ENCODE data around the gene BTBD10. TPM values are rescaled to one million over a fixed set of nuclear protein-coding genes. Genes with fewer than 3 reads are reported as not detected.
A peak's percentile ranks its signal among the peaks of the same experiment; 100 is the strongest.

Gene BTBD10
- total RNA-seq, 1 experiment from 2014 or later: 94.8 TPM

DNA sequence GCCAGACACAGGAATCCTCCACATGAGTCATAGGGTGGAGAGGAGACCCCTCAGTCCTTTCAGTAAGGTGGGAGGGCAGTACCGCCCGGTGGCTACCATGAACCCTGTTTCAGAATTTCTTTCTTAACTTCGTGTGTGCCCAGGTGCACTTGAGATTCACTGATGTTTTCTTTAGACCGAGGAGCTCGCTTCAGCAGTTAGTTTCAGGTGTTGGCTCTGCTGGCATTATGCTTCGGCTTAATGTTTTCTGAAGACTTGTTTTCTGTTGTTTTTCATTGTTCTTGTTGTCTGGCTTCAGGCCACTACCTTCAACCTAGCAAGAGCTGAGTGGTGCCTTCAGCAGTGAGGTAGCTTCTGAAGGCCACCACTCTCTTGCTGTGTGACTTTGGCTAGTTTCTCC, 114.0 kb downstream of the BTBD10 start:
- DNase-seq (ENCODE audit: low read depth): no peak
- in situ Hi-C loops (cut with HindIII; ENCODE audit: low pct_unique_long_range_greater_than_20kb, low sequenced_read_pairs): no loop called here

DNA sequence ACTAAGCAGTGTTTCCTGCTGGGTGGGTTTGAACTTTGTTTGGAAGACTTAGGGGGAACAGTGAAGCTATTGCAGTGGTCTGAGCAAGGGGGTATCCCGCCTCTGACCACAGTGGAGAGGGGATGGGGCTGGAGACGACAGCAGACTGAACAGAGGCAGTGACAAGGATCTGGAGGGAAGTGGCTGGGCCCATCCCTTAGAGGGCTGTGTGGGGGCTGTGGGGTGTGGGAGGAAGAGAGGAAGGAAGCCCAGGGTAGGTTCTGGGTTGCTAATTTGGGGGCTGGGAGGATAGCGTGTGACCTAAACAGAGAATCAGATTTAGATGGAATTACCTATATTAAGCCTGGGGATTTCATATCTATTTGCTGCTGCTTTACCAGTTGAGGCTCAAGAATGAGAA, 114.7 kb downstream of the BTBD10 start:
- in situ Hi-C loops (cut with HindIII; ENCODE audit: low pct_unique_long_range_greater_than_20kb, low sequenced_read_pairs): no loop called here
- no peak for DNase-seq (ENCODE audit: low read depth)

DNA sequence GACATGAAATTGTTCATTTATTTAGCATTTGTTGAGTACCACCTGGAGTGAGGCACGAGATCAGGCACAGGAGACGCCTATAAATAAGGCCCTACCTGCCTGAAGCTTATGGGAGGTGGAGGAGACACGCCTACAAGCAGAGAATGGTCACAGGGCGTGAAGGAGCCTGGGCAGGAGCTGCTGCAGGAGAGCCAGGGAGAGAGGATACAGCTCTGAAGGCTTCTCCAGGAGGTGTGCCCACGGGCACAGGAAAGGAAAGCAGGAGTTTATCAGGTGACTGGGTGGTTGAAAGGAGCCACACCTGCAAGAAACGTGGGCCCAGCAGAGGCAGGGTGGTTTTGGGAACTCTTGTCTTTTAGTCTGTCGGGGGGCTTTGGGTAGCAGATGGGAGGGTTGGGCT, 115.1 kb downstream of the BTBD10 start:
- no peak for DNase-seq (ENCODE audit: low read depth)
- in situ Hi-C loops (cut with HindIII; ENCODE audit: low pct_unique_long_range_greater_than_20kb, low sequenced_read_pairs): no loop called here

DNA sequence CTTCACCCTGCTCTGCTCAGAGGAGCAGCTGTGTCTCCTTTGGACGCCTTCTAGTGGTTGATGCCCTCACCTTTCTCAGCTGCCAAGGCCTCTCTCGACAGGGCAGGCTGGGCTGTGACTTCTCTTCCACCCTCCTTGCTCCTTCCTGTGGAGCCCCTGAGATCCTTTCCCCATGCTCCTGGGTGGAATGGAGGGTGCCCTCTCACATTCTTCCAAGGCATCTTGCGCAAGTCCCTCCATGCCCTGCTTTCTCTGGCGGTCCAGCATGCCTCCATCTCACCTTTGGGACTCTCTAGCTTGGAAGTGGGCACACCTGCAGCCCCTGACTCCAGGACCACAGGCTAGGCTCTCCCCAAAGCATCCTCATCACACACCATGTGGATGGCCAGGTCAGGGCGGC, 116.6 kb downstream of the BTBD10 start:
- in situ Hi-C loops (cut with HindIII; ENCODE audit: low pct_unique_long_range_greater_than_20kb, low sequenced_read_pairs): no loop called here
- no peak for DNase-seq (ENCODE audit: low read depth)

DNA sequence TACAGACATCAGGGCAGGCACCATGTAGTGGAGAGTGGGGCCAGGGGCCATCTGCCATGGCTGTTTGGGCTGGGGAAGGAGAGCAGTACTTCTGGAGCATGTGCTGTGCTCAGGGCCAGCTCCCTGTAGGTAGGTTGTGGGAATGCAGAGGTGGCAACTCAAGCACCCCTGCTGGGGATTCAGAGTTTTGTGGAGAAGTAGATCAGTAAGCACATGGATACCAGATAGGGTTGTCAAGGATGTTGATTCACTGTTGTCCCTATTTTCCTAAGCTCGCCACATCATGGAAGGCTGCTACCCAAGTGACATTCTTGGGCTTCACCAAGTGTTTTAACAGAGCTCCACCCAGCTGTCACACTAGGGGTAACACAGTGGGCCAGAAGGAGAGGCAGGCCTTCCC, 118.2 kb downstream of the BTBD10 start:
- DNase-seq (ENCODE audit: low read depth): no peak
- in situ Hi-C loops (cut with HindIII; ENCODE audit: low pct_unique_long_range_greater_than_20kb, low sequenced_read_pairs): no loop called here

DNA sequence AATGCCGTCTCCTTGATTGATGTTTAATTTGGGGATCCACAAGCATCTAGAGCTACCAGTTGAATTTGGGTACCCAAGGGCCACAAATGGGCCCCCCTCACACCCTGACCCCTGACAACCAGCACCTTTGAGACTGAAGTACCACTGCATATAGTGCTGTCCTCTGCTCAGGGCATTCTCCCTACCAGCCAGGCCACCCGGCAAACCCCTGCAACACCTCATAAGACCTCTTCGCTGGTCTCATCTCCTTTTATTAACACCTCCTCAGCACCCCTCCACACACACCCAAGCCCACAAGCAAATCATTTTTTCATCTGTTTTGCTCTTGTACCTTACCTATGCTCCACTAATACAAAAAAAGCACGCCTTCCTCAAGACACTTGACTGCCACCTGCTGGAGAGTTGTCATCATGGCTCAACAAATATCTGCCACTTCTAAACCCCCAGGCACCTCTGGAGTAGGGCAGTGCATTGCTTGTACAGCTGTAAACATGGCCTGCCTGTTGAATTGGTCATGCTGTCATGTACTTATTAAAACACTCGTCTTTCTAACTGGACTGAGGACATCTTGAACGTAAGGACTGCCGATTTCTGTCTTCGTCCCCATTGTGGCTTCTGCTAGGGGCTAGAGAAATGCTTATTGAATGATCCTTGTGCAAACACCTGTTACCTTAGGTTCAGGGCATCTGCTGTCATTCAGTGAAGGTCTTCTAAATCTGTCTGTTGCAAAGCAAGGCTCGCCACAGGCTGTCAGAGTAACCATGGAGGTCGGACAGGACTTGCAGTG, 118.9 kb downstream of the BTBD10 start:
- peak; percentile 82 for DNase-seq (ENCODE audit: low read depth)
- in situ Hi-C loops (cut with HindIII; ENCODE audit: low pct_unique_long_range_greater_than_20kb, low sequenced_read_pairs): no loop called here

DNA sequence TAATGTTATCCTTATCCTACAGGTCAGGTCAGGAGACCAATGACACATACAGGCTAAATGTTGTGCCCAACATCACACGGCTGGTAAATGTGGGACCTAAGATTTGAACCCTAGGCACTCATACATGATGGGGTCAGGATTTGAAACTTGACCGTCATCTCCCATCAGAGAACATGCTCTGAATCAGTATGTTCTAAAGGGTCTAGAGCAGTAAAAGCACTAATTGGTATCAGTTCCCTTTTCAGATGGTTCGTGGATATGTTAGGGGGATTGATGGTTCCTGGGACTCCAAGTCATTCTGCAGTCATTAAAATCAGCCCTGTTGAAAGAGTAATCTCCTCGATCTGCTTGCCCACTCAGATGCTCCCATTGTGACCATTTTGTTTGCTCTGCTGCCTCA, 120.0 kb downstream of the BTBD10 start:
- in situ Hi-C loops (cut with HindIII; ENCODE audit: low pct_unique_long_range_greater_than_20kb, low sequenced_read_pairs): no loop called here
- no peak for DNase-seq (ENCODE audit: low read depth)

DNA sequence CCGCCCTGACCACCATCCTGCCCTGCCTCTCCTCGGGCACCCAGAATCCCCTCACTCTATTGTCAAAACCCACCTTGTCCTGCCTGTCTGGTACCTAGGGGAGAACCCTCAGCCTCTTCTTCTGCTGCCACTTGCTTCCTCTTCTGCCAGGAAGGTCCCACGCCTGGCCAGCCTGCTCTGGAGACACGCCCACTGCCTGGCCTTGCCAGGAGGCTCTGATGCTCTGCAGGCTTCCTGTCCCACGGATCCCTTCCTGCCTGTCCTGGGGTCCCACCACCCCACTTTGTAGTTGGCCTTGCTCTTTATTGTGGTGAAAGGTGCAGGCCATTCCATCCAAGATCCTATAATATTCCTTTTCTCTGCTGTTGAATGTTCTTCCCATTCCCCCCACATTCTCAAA, 122.0 kb downstream of the BTBD10 start:
- in situ Hi-C loops (cut with HindIII; ENCODE audit: low pct_unique_long_range_greater_than_20kb, low sequenced_read_pairs): no loop called here
- no peak for DNase-seq (ENCODE audit: low read depth)

DNA sequence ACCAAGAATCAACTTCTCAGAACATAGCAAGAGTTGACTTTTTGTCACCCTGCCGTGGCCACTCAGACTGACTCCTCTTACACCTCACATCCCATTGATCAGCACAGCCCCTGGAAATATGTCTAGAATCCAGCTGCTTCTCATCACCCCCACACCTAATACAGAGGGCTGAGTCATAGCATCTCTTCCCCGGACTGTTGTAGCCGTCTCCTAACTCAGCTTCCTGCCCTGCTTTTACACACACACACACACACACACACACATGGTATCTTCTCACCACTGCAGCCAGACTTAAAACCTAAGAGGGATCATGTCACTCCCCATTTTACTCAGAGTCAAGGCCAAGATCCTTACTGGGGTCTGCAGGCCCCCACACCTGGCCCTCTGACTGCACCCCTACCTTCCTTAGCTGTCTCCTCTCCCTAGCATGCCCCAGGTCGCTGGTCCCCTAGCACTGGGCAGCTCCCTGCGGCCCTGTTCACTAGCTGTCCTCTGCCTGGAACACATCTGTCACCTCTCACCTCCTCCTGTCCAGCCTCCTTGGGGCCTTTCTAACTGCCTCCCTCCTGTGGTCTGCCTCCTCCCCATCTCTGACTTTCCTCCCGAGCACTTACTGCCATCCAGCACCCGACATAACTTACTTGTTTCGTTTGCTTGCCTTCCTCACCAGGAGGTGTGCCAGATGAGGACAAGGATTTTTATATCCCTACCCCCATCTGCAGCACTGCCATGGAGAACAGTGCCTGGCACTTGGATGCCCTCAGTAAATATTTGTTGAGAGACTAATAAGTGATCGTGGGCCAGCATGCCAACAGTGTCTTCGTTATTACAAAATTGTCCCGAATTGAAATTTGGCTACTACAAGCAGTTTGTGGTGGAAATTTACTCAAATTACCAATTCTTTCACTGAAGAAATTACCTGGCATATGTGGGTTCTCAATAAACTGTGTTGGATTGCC, 123.5 kb downstream of the BTBD10 start:
- DNase-seq (ENCODE audit: low read depth): peak; percentile 79
- in situ Hi-C loops (cut with HindIII; ENCODE audit: low pct_unique_long_range_greater_than_20kb, low sequenced_read_pairs): no loop called here

DNA sequence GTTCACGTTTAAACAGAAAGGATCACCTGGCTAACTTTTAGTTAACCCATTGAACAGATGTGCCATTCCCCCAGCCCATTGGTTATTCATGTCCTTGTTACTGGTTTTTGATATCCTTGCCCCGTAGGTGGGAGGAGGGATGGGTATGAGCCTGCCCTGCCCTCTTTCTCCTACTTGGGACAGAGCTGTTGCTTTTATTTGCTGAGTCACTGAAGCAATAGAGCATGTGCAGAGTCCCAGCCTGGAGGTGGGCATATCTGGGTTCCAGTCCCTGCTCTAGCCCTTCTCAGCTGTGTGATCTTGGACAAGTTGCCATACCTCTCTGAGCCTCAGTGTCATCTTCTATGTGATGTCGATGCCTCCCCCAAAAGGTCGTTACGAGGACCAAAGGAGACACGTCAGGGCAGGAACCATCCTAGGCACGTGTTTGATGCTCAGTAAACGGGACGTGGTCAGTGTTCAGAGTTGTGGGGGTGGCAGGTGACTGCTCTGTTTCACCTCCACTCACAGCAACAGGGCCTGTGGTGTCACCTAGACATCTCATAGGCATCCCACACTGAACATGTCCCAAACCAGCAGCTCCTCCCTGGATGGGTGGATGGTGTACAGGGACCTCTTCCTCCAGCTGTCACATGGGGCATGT, 124.5 kb downstream of the BTBD10 start:
- DNase-seq (ENCODE audit: low read depth): peak; percentile 86
- in situ Hi-C loops (cut with HindIII; ENCODE audit: low pct_unique_long_range_greater_than_20kb, low sequenced_read_pairs): no loop called here

DNA sequence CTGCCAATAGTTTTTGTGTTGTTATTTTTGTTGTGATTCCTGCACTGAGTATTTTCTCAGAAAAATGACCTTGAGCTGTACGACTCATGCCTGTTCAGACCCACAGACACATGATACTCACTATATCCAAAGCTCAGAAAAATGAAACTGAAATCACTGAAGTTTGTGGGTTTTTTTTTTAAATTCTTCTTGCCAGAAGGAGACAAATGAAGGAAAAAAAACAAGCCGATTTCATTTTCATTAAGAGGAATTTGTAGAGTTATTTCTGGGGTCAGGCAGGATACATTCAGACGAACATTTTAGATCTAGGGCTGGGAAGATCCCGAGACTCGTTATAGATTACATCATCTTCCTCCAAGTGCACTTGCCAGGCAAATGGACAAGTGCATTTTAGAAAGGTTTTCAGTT, 125.0 kb downstream of the BTBD10 start:
- no peak for DNase-seq (ENCODE audit: low read depth)

More for the DNA sequence above, 125.0 kb downstream of the BTBD10 start:
- in situ Hi-C loops (cut with HindIII; ENCODE audit: low pct_unique_long_range_greater_than_20kb, low sequenced_read_pairs): no loop called here

Other genes with a start within 250 kb of the BTBD10 start
- 7.1 and 11.3 TPM in 2 replicates for gene BMAL1, start 185.4 kb downstream of the BTBD10 start, total RNA-seq (2014; rRNA removed; shearing (Covaris generic); ENCODE audit: low replicate concordance)
- gene PTH, start 32.8 kb upstream of the BTBD10 start, total RNA-seq (2014; rRNA removed; shearing (Covaris generic); ENCODE audit: low replicate concordance): not detected in 2 replicates
- 11.6 and 23.8 TPM in 2 replicates for gene FAR1, start 205.4 kb upstream of the BTBD10 start, total RNA-seq (2014; rRNA removed; shearing (Covaris generic); ENCODE audit: low replicate concordance)